Keratinocyte (primary cell): ENCODE results near the gene MND1. TPM values are rescaled to one million over a fixed set of nuclear protein-coding genes. Genes with fewer than 3 reads are reported as not detected.

ENCODE experiments used
- DNase-seq: peaks from one replicate; pipeline ENCODE4 v3.0.0-alpha.2; 2011; ENCODE audit warnings: low read depth, missing footprints, low spot score
- FAIRE-seq: peaks from 2 replicates; lab custom pipeline; 2011; peaks lifted over from hg19 to GRCh38; lab: Jason Lieb, UNC
- H2AFZ ChIP-seq: 2 replicates; pipeline ENCODE4 v1.6.0; 2012; ENCODE audit warnings: low read length, control low read depth, inconsistent platforms; ENCODE audit not compliant: control insufficient read depth
- H3K27ac ChIP-seq: 2 replicates; pipeline ENCODE4 v1.5.1; 2011; ENCODE audit warnings: low read length; ENCODE audit not compliant: control insufficient read depth, insufficient read depth
- H3K27me3 ChIP-seq: 3 replicates; pipeline ENCODE4 v1.6.0; 2011; ENCODE audit warnings: low read length; ENCODE audit not compliant: control insufficient read depth, insufficient read depth; ENCODE audit errors: extremely low read depth
- H3K36me3 ChIP-seq, 2 experiments: 2 replicates in 1 of 2; 3 replicates in 1 of 2; pipeline ENCODE4 v1.5.1; 2011; ENCODE audit warnings: low read length in 2 of 2, mild to moderate bottlenecking in 1 of 2; ENCODE audit not compliant: control insufficient read depth in 2 of 2, insufficient read depth in 2 of 2; ENCODE audit errors: extremely low read depth in 1 of 2
- H3K4me1 ChIP-seq: 3 replicates; pipeline ENCODE4 v1.5.1; 2011; ENCODE audit warnings: low read length; ENCODE audit not compliant: control insufficient read depth, insufficient read depth; ENCODE audit errors: extremely low read depth
- H3K4me2 ChIP-seq: 3 replicates; pipeline ENCODE4 v1.6.0; 2011; ENCODE audit warnings: low read depth, low read length; ENCODE audit not compliant: control insufficient read depth, insufficient read depth; ENCODE audit errors: extremely low read depth
- H3K4me3 ChIP-seq, 3 experiments: fragments of 200-600 bp in 1 of 3; sonication (generic) in 1 of 3; 2 replicates in 2 of 3; 3 replicates in 1 of 3; pipeline ENCODE4 v1.5.1; 2011 to 2016; ENCODE audit warnings: low read length in 3 of 3, mild to moderate bottlenecking in 3 of 3, control low read depth in 2 of 3, inconsistent platforms in 1 of 3, low read depth in 1 of 3, mixed read lengths in 1 of 3, mixed run types in 1 of 3, moderate library complexity in 1 of 3; ENCODE audit not compliant: control insufficient read depth in 2 of 3, insufficient read depth in 2 of 3; ENCODE audit errors: extremely low read depth in 1 of 3
- H3K79me2 ChIP-seq: 2 replicates; pipeline ENCODE4 v1.6.0; 2012; ENCODE audit warnings: low read length; ENCODE audit not compliant: control insufficient read depth, insufficient read depth
- H3K9ac ChIP-seq: 3 replicates; pipeline ENCODE4 v1.6.0; 2011; ENCODE audit warnings: low read length; ENCODE audit not compliant: control insufficient read depth, insufficient read depth; ENCODE audit errors: extremely low read depth
- H3K9me1 ChIP-seq: 3 replicates; pipeline ENCODE4 v1.6.0; 2011; ENCODE audit warnings: low read length; ENCODE audit not compliant: control insufficient read depth, insufficient read depth; ENCODE audit errors: extremely low read depth
- H3K9me3 ChIP-seq: 2 replicates; pipeline ENCODE4 v1.5.1; 2012; ENCODE audit warnings: low read depth, low read length; ENCODE audit not compliant: control insufficient read depth
- H4K20me1 ChIP-seq: 3 replicates; pipeline ENCODE4 v1.6.0; 2011; ENCODE audit warnings: low read length; ENCODE audit not compliant: control insufficient read depth, insufficient read depth; ENCODE audit errors: extremely low read depth
- CTCF ChIP-seq, 3 experiments: IDR thresholded peaks in 1 of 3; conservative IDR thresholded peaks in 1 of 3; optimal IDR thresholded peaks in 1 of 3; 2 replicates in 2 of 3; 3 replicates in 1 of 3; pipeline versions ENCODE3 to v1.5.1; 2011; ENCODE audit warnings: low read length in 3 of 3, mild to moderate bottlenecking in 3 of 3, moderate library complexity in 2 of 3, control low read depth in 1 of 3, inconsistent platforms in 1 of 3; ENCODE audit not compliant: insufficient read depth in 2 of 3; ENCODE audit errors: extremely low read depth in 1 of 3
- EZH2 ChIP-seq: IDR thresholded peaks from one replicate; pipeline ENCODE4 v1.6.1; 2012; ENCODE audit warnings: inconsistent platforms, mild to moderate bottlenecking, low read length, moderate library complexity
- dilution Hi-C: fragments of 300-500 bp; cut with MboI; formaldehyde crosslinking; loops from one replicate; pipeline ENCODE4 v1.7.0; 2020; ENCODE audit warnings: low sequenced_read_pairs; ENCODE audit not compliant: extremely low pct_ligation_motif_present
- polyA plus RNA-seq, 5 experiments: library from polyadenylated mRNA; depleted of rRNA in 3 of 5; stranded (reverse) in 3 of 5; stranded (forward) in 1 of 5; unstranded in 1 of 5; fragments of >200 nt; gene quantifications; 1 replicate in 1 of 5; 2 replicates in 3 of 5; 3 replicates in 1 of 5; pipeline versions ENCODE4 v1.2.1 to v1.2.3, GENCODE V29; 2011 to 2012; ENCODE audit warnings: missing spikeins in 2 of 5, low read depth in 1 of 5, low replicate concordance in 1 of 5

The MND1 gene
- polyA plus RNA-seq, 1 donor (not counting 4 experiments of a cell fraction or from before 2014, with no cell fraction given), result 4.9 TPM

- Histone ChIP-seq H3K27ac (no peak overlapping the region), H3K27me3 (no peaks in the 10 kb centered on the region), H3K36me3 (no peaks in the 10 kb centered on the region), H4K20me1 (no peaks in the 10 kb centered on the region), H3K9me1 (no peaks in the 10 kb centered on the region), H3K4me2 (no peak overlapping the region), H3K79me2 (no peaks in the 10 kb centered on the region), H3K9ac (no peak overlapping the region), H3K4me3 (no peak overlapping the region), H3K4me1 (peaks cover 7% of the 10 kb centered on the region), H3K9me3 (no peaks in the 10 kb centered on the region), H2AFZ (no peak overlapping the region)
- no peak for FAIRE-seq
- no peak for TF ChIP-seq CTCF (optimal IDR thresholded peaks at IDR 0.05 in 1 of 3, IDR thresholded peaks at IDR 0.05 in 1 of 3, conservative IDR thresholded peaks at IDR 0.05 in 1 of 3; ENCODE audit: extremely low read depth in 1 of 3, insufficient read depth in 2 of 3, low read length in 3 of 3)
- no peak for TF ChIP-seq EZH2
- dilution Hi-C loops, result no loop called here
- no peak for DNase-seq
Observed at GRCh38 chr4:153440475-153440874, 96.0 kb downstream of the MND1 start.

- H3K4me3 ChIP-seq, result no peak overlapping the region
- H3K9ac ChIP-seq, result no peak overlapping the region
- H2AFZ ChIP-seq, result no peak overlapping the region
- H3K27ac ChIP-seq, result no peak overlapping the region
- DNase-seq (no peak), FAIRE-seq (no peak)
- H3K4me1 ChIP-seq, result peaks cover 15% of the 10 kb centered on the region
- no peaks in the 10 kb centered on the region for H3K9me3 ChIP-seq
- no peaks in the 10 kb centered on the region for H3K27me3 ChIP-seq
- no peaks in the 10 kb centered on the region for H3K79me2 ChIP-seq
- TF ChIP-seq EZH2 (no peak), CTCF (optimal IDR thresholded peaks at IDR 0.05 in 1 of 3, IDR thresholded peaks at IDR 0.05 in 1 of 3, conservative IDR thresholded peaks at IDR 0.05 in 1 of 3; ENCODE audit: extremely low read depth in 1 of 3, insufficient read depth in 2 of 3, low read length in 3 of 3) (no peak)
- no peak overlapping the region for H3K4me2 ChIP-seq
- dilution Hi-C loops, result no loop called here
- no peaks in the 10 kb centered on the region for H3K9me1 ChIP-seq
- no peaks in the 10 kb centered on the region for H4K20me1 ChIP-seq
- H3K36me3 ChIP-seq, result no peaks in the 10 kb centered on the region
Observed at GRCh38 chr4:153447175-153447905, 102.9 kb downstream of the MND1 start.
